Measurements from ENCODE around the gene WWC2.

GRCh38 chr4:183327827-183328226 lies 228.8 kb downstream of the WWC2 start:
- TF ChIP-seq POLR2A (IDR thresholded peaks at IDR 0.05; ENCODE audit: low read length), result no peak
- no peak for TF ChIP-seq GATA1 (IDR thresholded peaks at IDR 0.05; ENCODE audit: low read depth, low read length)

Data from erythroblast (primary cell).